ELF-1 (cell line): ENCODE data around the gene SH2D7.

Experiments
- DNase-seq: peaks from one replicate; pipeline ENCODE4 v3.0.0-alpha.2; 2016; ENCODE audit warnings: low read depth, low spot score

The SH2D7 gene

DNA sequence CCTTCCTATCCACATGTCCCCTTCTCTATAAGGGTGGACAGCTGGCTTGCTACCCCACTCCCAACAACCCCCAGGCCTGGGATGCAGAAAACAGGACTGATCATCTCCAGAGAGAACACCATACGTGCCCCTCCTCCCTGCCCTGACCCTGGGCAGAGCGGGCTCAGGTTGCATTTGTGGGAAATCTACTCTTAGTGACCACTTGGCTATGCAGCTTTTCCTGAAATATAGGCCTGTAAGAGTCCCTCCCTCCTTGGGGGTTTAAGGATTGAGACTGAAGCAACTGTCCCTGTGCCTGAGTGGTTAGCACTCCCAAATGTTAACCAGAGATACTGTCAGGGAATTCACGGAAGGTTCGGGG lies 11.7 kb downstream of the SH2D7 start:
- DNase-seq, result no peak

- no peak for DNase-seq
These were observed 12.5 kb downstream of the SH2D7 start for GRCh38 chr15:78104566-78105475.

GRCh38 chr15:78105476-78106241 lies 13.3 kb downstream of the SH2D7 start:
- no peak for DNase-seq

DNA sequence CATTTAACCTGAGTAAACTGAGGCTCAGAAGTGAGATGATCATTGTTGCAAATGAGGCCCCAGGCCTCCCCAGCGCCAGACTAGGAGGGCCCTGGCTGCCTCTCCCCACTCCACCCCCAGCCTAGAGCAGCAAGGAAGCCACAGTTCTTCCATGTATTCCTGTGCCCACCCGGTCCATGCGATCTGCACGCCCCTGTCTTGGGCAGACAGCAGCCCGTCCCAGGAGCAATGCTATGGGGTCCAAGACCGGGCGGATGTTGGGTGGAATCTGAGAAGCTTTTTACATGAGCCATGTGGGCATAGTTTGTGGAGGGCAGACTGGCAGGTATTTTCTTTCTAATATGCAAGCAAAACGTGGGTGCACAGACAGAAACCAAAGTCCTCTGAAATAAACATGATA lies 15.1 kb downstream of the SH2D7 start:
- DNase-seq, result no peak

DNA sequence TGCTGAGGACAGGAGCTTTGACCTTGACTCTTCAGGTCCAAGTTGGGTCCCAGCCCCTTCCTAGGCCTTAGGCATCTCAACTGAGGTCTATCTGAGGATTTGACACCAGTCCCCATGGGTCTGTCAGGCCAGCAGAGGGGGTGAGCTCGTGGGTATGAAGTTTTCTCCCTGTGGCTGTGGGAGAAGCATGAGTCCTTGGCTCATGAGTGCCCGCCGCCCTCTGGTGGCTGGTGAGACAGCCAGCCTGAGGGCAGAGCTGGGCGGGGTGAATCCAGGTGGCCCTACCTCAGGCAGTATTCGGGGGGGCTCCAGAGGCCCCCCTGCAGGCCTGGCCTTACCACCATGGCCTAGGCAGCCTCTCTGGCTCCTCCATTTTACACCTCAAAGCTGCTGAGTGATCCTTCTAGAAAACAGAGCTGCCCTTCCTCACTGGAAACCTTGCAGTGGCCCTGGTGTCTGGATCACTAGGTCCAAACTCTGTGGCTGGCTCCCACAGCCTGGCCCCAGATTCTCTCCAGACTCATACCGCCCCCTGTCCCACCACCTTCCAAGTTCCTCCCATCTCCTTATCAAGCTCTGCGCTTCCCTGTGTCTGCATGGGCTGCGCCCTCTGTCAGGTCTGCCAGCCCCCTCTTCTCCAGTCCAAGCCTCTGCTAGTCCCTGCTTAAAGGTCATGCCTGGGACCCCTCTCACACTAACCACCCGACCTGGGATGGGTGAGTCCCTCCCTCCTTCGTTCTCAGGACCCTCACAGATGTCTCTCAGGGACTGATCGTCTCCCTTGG lies 16.1 kb downstream of the SH2D7 start:
- peak; percentile 85 for DNase-seq

DNA sequence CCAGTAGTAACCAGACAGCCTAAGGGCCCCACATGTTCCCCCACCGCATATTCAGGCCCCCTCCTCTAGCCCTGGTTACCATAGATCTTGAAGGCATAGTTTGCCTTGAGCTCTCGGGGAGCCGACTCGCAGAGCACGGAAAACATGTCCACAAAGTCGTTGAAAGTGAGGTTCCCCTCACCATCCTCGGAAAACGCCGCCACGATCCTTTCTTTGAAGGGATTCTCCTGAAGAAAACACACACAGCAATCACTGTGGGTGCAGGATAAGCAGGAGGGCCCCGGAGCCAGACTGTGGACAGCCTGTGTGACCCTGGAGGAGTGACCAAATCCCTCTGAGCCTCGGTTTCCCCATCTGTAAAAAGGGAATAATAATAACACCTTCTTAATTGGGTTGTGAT lies 16.8 kb downstream of the SH2D7 start:
- no peak for DNase-seq

DNA sequence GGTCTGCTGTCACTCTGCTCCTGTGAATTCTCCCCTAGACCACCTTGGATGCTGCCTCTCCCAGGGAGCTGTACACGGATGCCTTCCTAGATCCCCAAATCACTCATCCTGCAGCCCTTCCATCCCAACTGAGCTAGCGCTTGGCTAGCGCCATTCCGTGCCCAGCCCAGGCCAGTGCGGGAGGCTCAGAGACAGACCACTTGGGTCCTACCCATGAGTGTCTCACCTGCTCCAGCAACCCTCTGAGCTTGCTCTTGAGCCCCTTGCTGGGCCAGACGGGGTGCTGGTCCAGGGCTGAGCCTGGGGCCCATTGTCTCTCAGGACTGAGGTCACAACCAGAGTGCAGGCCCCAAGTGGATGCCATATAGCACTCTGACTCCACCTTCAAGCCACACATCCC lies 17.7 kb downstream of the SH2D7 start:
- DNase-seq, result no peak

- DNase-seq, result no peak
These were observed 18.6 kb downstream of the SH2D7 start for GRCh38 chr15:78110916-78111475.

GRCh38 chr15:78111788-78112187 lies 19.4 kb downstream of the SH2D7 start:
- DNase-seq, result no peak

- no peak for DNase-seq
These were observed 20.2 kb downstream of the SH2D7 start for GRCh38 chr15:78112551-78112950.

DNA sequence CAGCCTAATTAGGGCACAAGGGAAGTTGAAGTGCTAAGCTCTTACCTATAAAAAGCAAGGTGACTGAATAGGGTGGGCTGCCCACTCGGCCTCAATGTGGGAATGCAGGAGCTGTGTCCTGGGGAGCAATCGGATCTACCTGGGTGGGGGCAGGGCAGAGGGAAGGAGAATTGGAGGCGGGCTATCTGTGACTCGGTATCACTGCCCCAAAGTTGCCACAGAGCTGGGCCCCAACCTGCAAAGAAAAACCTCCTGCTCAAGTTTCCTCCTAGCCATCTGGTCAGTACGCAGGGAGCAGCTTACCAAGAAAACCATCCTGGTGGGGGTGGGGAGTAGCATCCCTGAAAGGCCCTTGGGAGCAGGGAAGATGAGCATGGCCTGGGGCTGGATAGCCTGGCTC lies 28.2 kb downstream of the SH2D7 start:
- no peak for DNase-seq

DNA sequence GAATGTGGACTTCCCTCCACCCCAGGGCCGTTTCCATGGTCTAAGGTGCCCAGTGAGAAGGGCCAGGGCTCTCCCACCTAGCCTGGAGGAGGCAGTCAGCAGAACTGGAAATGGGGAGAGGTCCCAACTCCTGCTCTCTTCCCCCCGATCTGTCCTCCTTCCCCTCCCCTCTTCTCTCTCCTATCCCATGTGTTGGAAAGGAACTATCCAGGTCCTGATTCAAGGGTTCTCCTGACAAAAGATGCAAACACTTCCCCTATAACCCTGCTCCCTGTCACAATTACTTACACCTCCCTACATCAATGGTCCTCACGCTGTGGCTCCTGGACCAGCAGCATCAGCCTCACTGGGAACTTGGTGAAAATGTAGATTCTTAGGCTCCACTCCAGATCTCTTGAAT lies 32.9 kb downstream of the SH2D7 start:
- DNase-seq, result no peak

DNA sequence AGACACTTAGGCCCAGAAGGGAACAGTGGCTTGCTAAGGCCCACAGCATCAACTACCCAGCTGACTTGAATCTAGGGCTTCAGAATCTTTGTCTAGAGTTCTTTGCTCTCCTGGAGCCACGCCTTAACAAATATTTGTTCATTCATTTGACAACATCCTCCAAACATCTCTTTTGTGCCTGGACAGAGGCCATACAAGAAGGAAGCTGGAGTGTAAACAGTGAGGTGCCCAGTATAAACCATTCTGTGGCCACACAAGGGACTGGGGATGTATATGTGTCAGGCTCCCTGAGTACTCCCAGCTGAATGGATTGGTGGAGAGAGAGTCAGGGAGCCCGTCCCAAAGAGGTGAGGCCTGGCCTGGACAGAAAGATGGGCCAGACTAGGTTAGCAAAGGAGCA lies 35.5 kb downstream of the SH2D7 start:
- no peak for DNase-seq

- DNase-seq, result no peak
These were observed 36.9 kb downstream of the SH2D7 start for GRCh38 chr15:78129077-78129750.

GRCh38 chr15:78129751-78130287 lies 37.5 kb downstream of the SH2D7 start:
- no peak for DNase-seq

DNA sequence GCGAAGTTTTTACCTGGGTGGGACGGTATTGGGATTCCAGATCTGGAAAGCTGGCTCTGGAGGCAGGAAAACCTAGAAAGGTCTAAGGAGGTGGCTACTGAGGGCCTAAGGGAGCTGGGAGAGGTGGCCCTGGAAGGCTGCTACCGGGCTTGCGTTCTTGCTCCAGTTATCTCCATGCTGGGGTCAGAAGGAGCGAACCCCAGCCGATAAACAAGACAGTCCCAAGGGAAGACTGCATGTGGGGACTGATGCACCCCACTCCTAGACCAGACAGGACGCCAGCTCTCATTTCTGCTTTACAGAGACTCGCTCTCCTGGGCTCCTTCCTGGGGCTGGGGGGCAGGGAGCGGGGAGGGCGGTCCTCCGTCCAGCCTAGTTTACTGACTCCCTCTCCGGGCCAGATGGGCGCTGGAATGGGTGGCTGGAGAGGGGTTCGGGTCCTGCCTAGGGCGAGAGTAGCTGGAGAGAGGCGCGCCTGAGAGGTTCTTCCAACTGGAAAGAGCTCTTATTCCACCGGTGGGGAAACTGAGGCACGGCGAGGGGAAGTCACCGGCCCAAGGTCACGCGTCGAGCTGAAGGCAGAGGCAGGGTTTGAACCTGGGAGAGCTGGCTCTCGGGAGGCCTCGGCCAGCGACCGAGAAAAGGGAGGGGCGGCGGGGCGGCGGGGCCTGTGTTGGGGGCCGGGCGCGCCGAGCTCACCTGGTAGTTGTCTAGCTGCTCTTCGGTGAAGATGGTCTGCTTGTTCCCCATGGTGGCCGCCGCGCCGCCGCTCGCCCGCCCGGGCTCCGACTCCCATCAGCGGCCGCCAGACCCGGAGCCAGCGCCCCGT lies 38.3 kb downstream of the SH2D7 start:
- DNase-seq, result no peak

DNA sequence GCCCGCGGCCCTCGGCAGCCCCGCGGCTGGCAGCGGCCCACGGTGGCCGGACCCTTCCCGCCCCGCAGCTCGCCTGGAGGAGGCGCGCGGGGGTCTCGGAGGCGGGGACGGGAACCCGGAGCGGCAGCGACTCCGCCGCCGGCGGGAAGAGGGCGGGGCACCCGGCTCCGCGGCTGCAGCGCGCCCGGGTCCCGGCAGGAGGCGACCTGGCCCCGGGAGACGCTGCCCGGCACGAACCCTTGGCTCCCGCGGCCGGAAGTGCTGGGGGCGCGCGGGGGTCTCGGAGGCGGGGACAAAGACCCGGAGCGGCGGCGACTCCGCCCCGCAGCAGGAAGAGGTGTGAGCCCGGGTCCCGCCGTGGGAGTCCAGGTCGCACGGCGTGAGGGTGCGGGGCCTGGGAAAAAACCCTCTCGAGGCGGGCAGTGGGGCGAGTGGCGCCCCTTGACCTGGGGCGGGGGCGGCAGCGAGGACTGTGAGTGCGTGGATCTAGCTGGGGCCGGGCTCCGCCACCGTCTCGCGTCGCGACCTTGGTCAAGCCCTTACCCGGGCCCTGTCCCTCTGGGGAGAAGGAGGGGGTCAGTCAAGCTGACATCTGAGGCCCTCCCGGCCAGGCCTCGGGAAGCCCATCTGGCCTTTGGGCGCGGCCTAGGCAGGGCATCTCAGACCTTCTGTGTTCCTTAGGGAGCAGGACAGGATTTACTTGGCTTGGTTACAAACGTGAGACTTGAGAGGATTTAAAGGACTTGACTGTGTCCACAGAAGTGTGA lies 39.1 kb downstream of the SH2D7 start, which contains the start of gene CIB2:
Gene CIB2, minus strand, starts transcription at position 151 of the 767 bp plus-strand sequence. CDS start 230 bp downstream, outside the sequence.
- DNase-seq, result peak; percentile 90

- DNase-seq, result no peak
These were observed 41.4 kb downstream of the SH2D7 start for GRCh38 chr15:78133801-78134200.

GRCh38 chr15:78139578-78139977 lies 47.2 kb downstream of the SH2D7 start:
- no peak for DNase-seq
